ENCODE measurements around the gene FXYD6. TPM values are rescaled to one million over a fixed set of nuclear protein-coding genes. Genes with fewer than 3 reads are reported as not detected.

FXYD6 gene
- total RNA-seq, 2 donors from 2014 or later, result 6.4 to 29.8 TPM

- DNase-seq, result no peak
- Histone ChIP-seq H3K4me3 (no peak overlapping the region), H3K27ac (no peak overlapping the region), H3K36me3 (no peaks in the 10 kb centered on the region), H3K9me3 (no peaks in the 10 kb centered on the region), H3K27me3 (no peaks in the 10 kb centered on the region), H3K9ac (ENCODE audit: low read depth in 2 of 2, low read length in 2 of 2) (no peak overlapping the region), H3K4me1 (peaks cover 4% of the 10 kb centered on the region)
- TF ChIP-seq CTCF (IDR thresholded peaks at IDR 0.05), result no peak
- intact Hi-C loops (cut with DNase I), result no loop called here
These were observed 30.3 kb upstream of the FXYD6 start for GRCh38 chr11:117906710-117907109.

GRCh38 chr11:117906126-117906525 is 29.7 kb upstream of the FXYD6 start:
- Histone ChIP-seq H3K9me3 (no peaks in the 10 kb centered on the region), H3K4me1 (peaks cover 4% of the 10 kb centered on the region), H3K36me3 (no peaks in the 10 kb centered on the region), H3K27ac (no peak overlapping the region), H3K4me3 (no peak overlapping the region), H3K9ac (ENCODE audit: low read depth in 2 of 2, low read length in 2 of 2) (no peak overlapping the region), H3K27me3 (no peaks in the 10 kb centered on the region)
- no peak for DNase-seq
- intact Hi-C loops (cut with DNase I), result no loop called here
- no peak for TF ChIP-seq CTCF (IDR thresholded peaks at IDR 0.05)

GRCh38 chr11:117905524-117905923 is 29.1 kb upstream of the FXYD6 start:
- no peaks in the 10 kb centered on the region for H3K9me3 ChIP-seq
- H3K4me1 ChIP-seq, result peaks cover 4% of the 10 kb centered on the region
- no peak for DNase-seq
- no peak overlapping the region for H3K27ac ChIP-seq
- H3K4me3 ChIP-seq, result no peak overlapping the region
- no peaks in the 10 kb centered on the region for H3K27me3 ChIP-seq
- no peak for TF ChIP-seq CTCF (IDR thresholded peaks at IDR 0.05)
- intact Hi-C loops (cut with DNase I), result no loop called here
- no peak overlapping the region for H3K9ac ChIP-seq (ENCODE audit: low read depth in 2 of 2, low read length in 2 of 2)
- H3K36me3 ChIP-seq, result no peaks in the 10 kb centered on the region

GRCh38 chr11:117903505-117904382 is 27.3 kb upstream of the FXYD6 start:
- Histone ChIP-seq H3K4me3 (no peak overlapping the region), H3K9me3 (no peaks in the 10 kb centered on the region), H3K27me3 (no peaks in the 10 kb centered on the region), H3K4me1 (peaks cover 4% of the 10 kb centered on the region), H3K27ac (no peak overlapping the region), H3K36me3 (no peaks in the 10 kb centered on the region), H3K9ac (ENCODE audit: low read depth in 2 of 2, low read length in 2 of 2) (no peak overlapping the region)
- no peak for DNase-seq
- intact Hi-C loops (cut with DNase I), result no loop called here
- no peak for TF ChIP-seq CTCF (IDR thresholded peaks at IDR 0.05)

- Histone ChIP-seq H3K4me3 (no peak overlapping the region), H3K9me3 (no peaks in the 10 kb centered on the region), H3K9ac (ENCODE audit: low read depth in 2 of 2, low read length in 2 of 2) (no peak overlapping the region), H3K4me1 (no peaks in the 10 kb centered on the region), H3K27ac (no peak overlapping the region), H3K27me3 (no peaks in the 10 kb centered on the region), H3K36me3 (no peaks in the 10 kb centered on the region)
- intact Hi-C loops (cut with DNase I), result no loop called here
- no peak for DNase-seq
- no peak for TF ChIP-seq CTCF (IDR thresholded peaks at IDR 0.05)
These were observed 25.8 kb upstream of the FXYD6 start for GRCh38 chr11:117902001-117902845.

Data from colonic mucosa (tissue), 4 donors.